WERI-Rb-1 (cell line): Measurements from ENCODE around the gene KLHL42.
"Not testable (repeated sequence)": the region's sequence is repeated elsewhere in the genome, so short reads cannot be mapped to it uniquely, and the experiment has no call there.

ENCODE experiments used
- DNase-seq: peaks from one replicate; pipeline ENCODE4 v3.0.0-alpha.2; 2020
- H3K27ac ChIP-seq: fragments of 250-450 bp; sonication (Bioruptor Pico); 2 replicates; pipeline ENCODE4 v1.5.1; 2020; ENCODE audit warnings: mild to moderate bottlenecking, moderate library complexity
- H3K27me3 ChIP-seq: fragments of 250-450 bp; sonication (Bioruptor Pico); 2 replicates; pipeline ENCODE4 v1.5.1; 2021; ENCODE audit warnings: mild to moderate bottlenecking, low read depth, moderate library complexity; ENCODE audit not compliant: insufficient read depth, severe bottlenecking
- H3K36me3 ChIP-seq: fragments of 250-450 bp; sonication (Bioruptor Pico); 2 replicates; pipeline ENCODE4 v1.5.1; 2020; ENCODE audit warnings: mild to moderate bottlenecking, moderate library complexity
- H3K4me3 ChIP-seq: 2 replicates; pipeline ENCODE4 v1.5.1; 2011; ENCODE audit warnings: low read depth, mild to moderate bottlenecking, control low read depth, low read length
- H3K9me3 ChIP-seq: fragments of 250-450 bp; sonication (Bioruptor Pico); 2 replicates; pipeline ENCODE4 v1.5.1; 2021; ENCODE audit warnings: mild to moderate bottlenecking, moderate library complexity; ENCODE audit not compliant: severe bottlenecking
- TF ChIP-seq, protein P1 (sequence below): IDR thresholded peaks from 2 replicates; pipeline ENCODE4 v1.5.1; 2011; ENCODE audit warnings: low read depth, mild to moderate bottlenecking, control low read depth, inconsistent platforms, low read length

Gene KLHL42

DNA sequence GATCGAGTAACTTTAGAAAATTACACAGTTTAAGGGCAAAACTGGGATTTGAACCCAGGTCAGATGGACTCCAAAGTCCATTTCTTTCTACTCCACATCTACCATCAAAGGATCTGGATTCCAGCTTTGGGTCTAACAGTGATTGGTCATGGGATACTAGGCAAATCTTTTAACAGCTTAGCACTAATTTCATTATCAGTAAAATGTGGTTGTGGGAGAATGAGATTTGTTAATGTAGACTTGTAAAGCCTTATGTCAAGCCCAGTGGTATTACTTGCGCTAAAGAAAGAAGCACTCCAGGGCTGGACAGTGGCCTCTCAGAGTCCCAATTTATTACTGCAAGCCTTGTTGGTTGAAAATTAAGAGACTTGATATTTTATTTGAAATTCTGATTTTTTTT lies 65.2 kb downstream of the KLHL42 start:
- H3K9me3 ChIP-seq = no peaks in the 10 kb centered on the region
- TF ChIP-seq, protein P1, sequence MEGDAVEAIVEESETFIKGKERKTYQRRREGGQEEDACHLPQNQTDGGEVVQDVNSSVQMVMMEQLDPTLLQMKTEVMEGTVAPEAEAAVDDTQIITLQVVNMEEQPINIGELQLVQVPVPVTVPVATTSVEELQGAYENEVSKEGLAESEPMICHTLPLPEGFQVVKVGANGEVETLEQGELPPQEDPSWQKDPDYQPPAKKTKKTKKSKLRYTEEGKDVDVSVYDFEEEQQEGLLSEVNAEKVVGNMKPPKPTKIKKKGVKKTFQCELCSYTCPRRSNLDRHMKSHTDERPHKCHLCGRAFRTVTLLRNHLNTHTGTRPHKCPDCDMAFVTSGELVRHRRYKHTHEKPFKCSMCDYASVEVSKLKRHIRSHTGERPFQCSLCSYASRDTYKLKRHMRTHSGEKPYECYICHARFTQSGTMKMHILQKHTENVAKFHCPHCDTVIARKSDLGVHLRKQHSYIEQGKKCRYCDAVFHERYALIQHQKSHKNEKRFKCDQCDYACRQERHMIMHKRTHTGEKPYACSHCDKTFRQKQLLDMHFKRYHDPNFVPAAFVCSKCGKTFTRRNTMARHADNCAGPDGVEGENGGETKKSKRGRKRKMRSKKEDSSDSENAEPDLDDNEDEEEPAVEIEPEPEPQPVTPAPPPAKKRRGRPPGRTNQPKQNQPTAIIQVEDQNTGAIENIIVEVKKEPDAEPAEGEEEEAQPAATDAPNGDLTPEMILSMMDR = no peak
- H3K36me3 ChIP-seq = no peaks in the 10 kb centered on the region
- DNase-seq = no peak
- H3K27ac ChIP-seq = no peak overlapping the region
- H3K4me3 ChIP-seq = no peak overlapping the region
- H3K27me3 ChIP-seq = no peaks in the 10 kb centered on the region

DNA sequence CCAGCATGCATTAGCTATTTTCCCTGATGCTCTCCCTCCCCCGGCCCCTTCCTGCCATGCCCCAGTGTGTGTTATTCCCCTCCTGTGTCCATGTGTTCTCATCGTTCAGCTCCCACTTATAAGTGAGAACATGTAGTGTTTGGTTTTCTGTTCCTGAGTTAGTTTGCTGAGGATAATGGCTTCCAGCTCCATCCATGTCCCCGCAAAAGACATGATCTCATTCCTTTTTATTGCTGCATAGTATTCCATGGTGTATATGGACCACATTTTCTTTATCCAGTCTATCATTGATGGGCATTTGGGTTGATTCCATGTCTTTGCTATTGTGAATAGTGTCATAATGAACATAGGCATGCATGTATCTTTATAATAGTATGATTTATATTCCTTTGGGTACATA lies 65.7 kb downstream of the KLHL42 start:
- not testable (repeated sequence) for H3K27me3 ChIP-seq, H3K9me3 ChIP-seq, H3K36me3 ChIP-seq, H3K27ac ChIP-seq, H3K4me3 ChIP-seq, DNase-seq

DNA sequence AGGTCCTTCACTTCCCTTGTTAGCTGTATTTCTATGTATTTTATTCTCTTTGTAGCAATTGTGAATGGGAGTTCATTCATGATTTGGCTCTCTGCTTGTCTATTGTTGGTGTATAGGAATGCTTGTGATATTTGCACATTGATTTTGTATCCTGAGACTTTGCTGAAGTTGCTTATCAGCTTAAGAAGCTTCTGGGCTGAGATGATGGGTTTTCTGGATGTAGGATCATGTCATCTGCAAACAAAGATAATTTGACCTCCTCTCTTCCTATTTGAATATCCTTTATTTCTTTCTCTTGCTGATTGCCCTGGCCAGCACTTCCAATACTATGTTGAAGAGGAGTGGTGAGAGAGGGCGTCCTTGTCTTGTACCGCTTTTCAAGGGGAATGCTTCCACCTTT lies 67.3 kb downstream of the KLHL42 start:
- not testable (repeated sequence) for H3K36me3 ChIP-seq, H3K4me3 ChIP-seq, H3K9me3 ChIP-seq, H3K27me3 ChIP-seq, H3K27ac ChIP-seq, DNase-seq

- no peak for DNase-seq
- H3K9me3 ChIP-seq = no peaks in the 10 kb centered on the region
- TF ChIP-seq, protein P1 = no peak
- H3K36me3 ChIP-seq = no peaks in the 10 kb centered on the region
- H3K4me3 ChIP-seq = no peak overlapping the region
- no peaks in the 10 kb centered on the region for H3K27me3 ChIP-seq
- H3K27ac ChIP-seq = no peak overlapping the region
These were observed 71.3 kb downstream of the KLHL42 start for GRCh38 chr12:27851311-27851710.

- Histone ChIP-seq H3K4me3 (no peak overlapping the region), H3K36me3 (no peaks in the 10 kb centered on the region), H3K27me3 (no peaks in the 10 kb centered on the region), H3K9me3 (no peaks in the 10 kb centered on the region), H3K27ac (no peak overlapping the region)
- DNase-seq = no peak
- TF ChIP-seq, protein P1 = no peak
These were observed 72.1 kb downstream of the KLHL42 start for GRCh38 chr12:27852117-27852516.
